Uterus (tissue), 2 donors: ENCODE data around the gene KRT6C.

Experiments used
- CTCF ChIP-seq, 4 experiments: fragments of 200-600 bp in 2 of 4; fragments of 450-650 bp in 2 of 4; sonication (generic) in 2 of 4; IDR thresholded peaks; one replicate each; pipeline ENCODE4 v1.5.1; 2016 to 2019; ENCODE audit warnings: antibody characterized with exemption in 4 of 4, mild to moderate bottlenecking in 2 of 4, moderate library complexity in 1 of 4
- POLR2A ChIP-seq, 2 donors: fragments of 450-650 bp; IDR thresholded peaks; one replicate each; pipeline ENCODE4 v1.6.1; 2016; ENCODE audit warnings: antibody characterized with exemption in 2 of 2, mild to moderate bottlenecking in 1 of 2, moderate library complexity in 1 of 2

GRCh38 chr12:52428121-52428520, 45.5 kb downstream of the KRT6C start:
- TF ChIP-seq CTCF (IDR thresholded peaks at IDR 0.05) (no peak), POLR2A (IDR thresholded peaks at IDR 0.05) (no peak)
